GM18951 (cell line): ENCODE data around the gene FOLR1.

ENCODE experiments used
- POLR2A ChIP-seq: IDR thresholded peaks from 4 replicates; pipeline ENCODE4 v1.6.1; 2011; ENCODE audit warnings: mild to moderate bottlenecking; ENCODE audit not compliant: insufficient read length, insufficient read depth; ENCODE audit errors: extremely low read depth
- in situ Hi-C: fragments of 300-500 bp; cut with MboI; formaldehyde crosslinking; loops from one replicate; pipeline ENCODE4 v1.12.0; 2022; ENCODE audit warnings: low sequenced_read_pairs, mixed read lengths, inconsistent platforms; ENCODE audit not compliant: unreplicated experiment

FOLR1 gene

DNA sequence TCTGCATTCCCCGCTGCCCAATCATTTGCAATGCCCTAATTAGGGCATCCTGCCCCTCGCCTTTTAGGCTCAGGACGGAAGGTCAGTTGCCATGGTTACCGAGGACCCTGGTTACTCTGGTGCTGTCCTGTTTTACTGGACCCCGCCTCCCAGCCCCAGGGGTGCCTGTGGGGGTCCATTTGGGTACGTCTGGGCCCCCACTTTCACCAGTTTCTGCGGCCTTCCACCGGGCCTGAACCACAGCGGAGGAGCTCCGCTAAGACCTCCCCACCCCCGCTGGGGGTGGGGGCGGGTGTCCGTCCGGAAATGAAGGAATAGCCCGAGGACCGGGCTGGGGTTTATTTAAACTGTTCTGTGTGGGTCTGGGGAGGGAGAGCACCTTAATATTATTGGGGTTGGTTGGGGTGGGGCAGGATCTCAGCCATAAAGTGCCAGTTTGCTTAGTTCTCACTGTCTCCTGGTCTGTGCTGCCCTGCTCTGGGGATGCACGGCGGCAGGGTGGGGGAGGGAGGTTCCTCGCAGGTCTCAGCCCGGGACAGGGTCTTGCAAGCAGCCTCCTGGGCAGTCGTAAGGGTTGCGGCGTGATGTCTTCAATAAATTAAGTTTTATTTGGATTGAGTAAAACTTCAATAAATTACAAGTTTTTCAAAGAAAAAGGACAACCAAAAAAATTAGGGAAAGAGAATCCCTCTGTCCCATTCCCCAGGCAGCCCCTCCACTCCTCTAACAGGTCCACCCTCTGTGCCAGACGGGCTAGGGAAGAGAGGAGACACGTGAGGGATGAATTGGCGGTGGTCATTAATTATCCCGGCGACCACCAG lies 46.8 kb downstream of the FOLR1 start:
- in situ Hi-C loops, result no loop called here
- TF ChIP-seq POLR2A, result no peak

DNA sequence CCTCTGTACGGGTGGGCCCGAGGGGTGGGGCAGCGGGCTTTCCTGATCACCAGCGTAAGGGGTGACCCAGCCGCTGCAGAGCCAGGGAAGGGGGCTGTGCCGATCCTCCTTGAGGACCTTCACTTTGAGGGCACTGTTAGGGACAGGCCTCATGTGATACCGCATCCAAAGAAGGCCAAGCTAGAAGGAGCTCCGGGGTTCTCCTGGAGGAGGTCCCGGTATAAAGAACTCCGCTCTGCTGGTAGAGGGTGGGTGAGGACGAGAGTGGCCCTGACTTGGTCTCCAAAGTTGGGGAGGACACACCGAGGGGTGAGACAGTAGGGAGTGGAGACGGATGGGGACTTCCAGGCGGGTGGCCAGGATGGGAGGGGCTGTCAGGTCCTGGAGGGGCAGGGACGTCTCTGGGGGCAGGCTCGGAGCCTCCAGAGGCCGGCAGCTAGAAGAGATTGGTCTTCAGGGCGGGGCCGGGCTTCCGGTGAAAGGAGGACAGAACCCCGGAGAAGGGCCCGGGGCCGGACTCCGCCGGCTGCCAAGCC lies 47.4 kb downstream of the FOLR1 start:
- TF ChIP-seq POLR2A, result no peak
- in situ Hi-C loops, result no loop called here

GRCh38 chr11:72239849-72240460 lies 48.0 kb downstream of the FOLR1 start:
- in situ Hi-C loops, result no loop called here
- no peak for TF ChIP-seq POLR2A

DNA sequence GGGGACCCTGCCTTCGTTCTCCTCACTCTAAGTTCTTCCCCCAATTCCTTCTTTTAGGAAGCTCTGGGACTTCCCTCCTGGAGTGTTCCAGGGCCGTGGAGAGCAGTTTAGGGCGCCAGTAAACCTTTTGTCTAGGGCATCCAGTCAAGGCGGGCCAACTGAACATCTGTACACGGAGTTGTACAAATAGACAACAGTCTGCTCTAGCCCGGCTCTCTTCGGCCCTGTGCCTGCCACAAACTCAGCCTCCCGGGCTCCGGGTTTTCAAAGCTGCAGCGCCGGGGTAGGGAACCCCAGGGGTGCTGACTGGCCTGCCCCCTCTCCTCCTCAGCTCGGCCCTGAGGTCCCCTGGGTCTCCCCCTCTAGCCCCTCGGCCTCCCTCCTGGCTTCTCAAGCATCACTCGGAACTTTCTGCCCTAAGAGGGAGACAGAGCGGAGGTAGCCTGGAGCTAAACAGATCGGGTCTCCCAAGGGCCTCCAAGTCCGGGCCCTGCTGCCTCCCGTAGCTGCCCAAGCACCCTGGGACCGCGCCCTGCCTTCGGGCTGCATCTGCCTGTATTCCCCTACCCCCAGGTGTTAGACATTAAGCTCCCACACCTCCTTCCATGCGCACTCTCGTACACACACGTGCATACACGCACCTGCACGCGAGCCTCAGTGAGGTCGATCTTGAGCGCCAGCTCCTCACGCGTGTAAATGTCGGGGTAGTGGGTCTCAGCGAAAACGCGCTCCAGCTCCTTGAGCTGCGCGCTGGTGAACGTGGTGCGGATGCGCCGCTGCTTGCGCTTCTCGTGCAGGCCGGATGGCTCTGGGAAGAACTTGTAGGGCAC lies 48.7 kb downstream of the FOLR1 start:
- in situ Hi-C loops, result no loop called here
- no peak for TF ChIP-seq POLR2A

- in situ Hi-C loops, result no loop called here
Measured at GRCh38 chr11:72241291-72241781, 49.4 kb downstream of the FOLR1 start.

DNA sequence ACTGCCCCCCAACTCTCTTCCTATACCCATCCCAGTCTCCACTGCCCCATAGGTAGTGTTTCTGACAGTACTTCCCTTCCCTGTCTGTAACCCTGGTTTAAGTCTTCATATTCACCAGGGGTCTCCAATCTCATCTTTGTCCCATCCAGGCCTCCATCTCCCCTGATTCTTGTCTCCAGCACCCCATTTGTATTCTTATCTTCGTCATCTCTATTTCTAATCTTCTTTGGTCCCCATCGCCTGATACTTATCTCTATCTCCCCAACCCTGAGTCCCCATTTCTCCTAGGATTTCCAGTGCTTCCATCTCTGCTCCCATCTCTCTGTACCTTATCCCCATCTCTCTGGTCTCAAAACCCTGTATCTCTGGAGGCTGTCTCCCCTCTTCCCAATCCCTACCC lies 50.2 kb downstream of the FOLR1 start:
- no peak for TF ChIP-seq POLR2A
- in situ Hi-C loops, result no loop called here

More at GRCh38 chr11:72241291-72241781, 49.4 kb downstream of the FOLR1 start:
- TF ChIP-seq POLR2A, result no peak

GRCh38 chr11:72243173-72244059 lies 51.5 kb downstream of the FOLR1 start:
- in situ Hi-C loops, result no loop called here

GRCh38 chr11:72244060-72244360 lies 52.1 kb downstream of the FOLR1 start, which contains the start of gene PHOX2A:
TSS of gene PHOX2A (minus strand) at chr11:72244176. CDS start at chr11:72244004, 172 bp downstream.
- in situ Hi-C loops, result no loop called here
- no peak for TF ChIP-seq POLR2A

More at GRCh38 chr11:72243173-72244059, 51.5 kb downstream of the FOLR1 start:
- TF ChIP-seq POLR2A, result no peak

GRCh38 chr11:72244361-72245262 lies 52.7 kb downstream of the FOLR1 start:
- in situ Hi-C loops, result no loop called here
- TF ChIP-seq POLR2A, result no peak

- no peak for TF ChIP-seq POLR2A
- in situ Hi-C loops, result no loop called here
Measured at GRCh38 chr11:72245263-72245816, 53.4 kb downstream of the FOLR1 start.
